Stimulated activated CD8-positive, alpha-beta memory T cell treated with anti-CD3 and anti-CD28 coated beads, Interleukin-4, amount 100 ng/mL, for 48 hours (primary cell): ENCODE data around the gene MYRIP.
"Not testable (repeated sequence)": the region's sequence is repeated elsewhere in the genome, so short reads cannot be mapped to it uniquely, and the experiment has no call there.

Experiments used
- DNase-seq: peaks from one replicate; pipeline ENCODE4 v3.0.0-alpha.2; 2020

MYRIP gene

GRCh38 chr3:39808467-39809180 is 785 bp upstream of the MYRIP start:
- DNase-seq: no peak

DNA sequence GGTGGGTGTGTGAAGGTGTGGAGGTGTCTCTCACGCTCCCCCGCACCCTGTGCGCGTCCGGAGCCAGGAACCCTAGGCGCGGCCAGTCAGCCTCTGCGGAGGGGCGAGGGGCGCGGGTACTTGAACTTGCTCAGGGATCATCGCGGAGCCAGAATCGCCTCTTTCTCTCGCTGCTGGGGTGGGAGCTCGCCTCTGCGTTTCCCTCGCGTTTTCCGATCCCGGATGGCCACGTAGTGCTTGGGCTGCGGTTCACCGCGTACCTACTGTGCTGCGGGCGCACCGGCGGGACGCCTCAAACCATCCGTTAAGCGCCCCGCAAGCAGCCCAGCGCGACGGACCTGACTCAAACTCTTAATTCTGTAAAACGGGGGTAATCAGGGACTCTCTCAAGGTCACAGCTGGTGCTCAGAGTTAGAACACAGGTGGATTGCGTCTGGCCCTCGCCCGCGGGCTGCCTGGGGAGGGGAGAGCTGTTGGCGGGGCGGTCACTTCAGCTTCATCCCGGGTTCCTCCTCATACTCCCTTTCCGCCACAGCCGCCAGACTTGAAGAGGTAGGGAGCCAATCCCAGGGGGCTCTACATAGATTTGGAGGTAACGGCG is 686 bp downstream of the MYRIP start:
- no peak for DNase-seq

DNA sequence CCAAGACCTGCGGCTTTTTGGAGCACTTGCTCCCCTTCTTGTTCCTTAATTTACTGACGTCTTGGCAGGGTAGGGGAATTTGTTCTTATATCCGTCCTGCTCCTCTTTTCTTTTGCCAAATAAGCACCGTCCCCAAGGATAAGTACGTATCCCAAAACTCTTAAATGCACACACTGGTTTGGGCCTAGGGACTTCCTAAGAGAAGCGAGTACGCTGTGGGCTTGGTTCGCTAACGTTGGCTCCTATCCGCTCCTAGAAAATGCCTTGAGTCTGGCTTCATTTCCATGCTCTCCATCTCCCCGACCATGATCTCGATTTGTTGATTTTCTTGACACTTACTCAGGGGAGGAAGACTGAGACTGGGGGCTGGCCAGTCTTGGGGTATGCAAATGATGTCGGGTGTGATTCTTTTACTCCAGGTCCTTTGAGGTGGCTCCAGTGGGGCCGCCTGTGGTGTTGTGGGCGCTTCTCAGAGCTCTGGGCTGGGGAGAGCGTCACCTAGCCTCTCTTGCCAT is 1.3 kb downstream of the MYRIP start:
- no peak for DNase-seq

GRCh38 chr3:39811561-39811960 is 2.2 kb downstream of the MYRIP start:
- DNase-seq: no peak

GRCh38 chr3:39812537-39812936 is 3.1 kb downstream of the MYRIP start:
- no peak for DNase-seq

- no peak for DNase-seq
Measured at GRCh38 chr3:39814007-39814406, 4.6 kb downstream of the MYRIP start.

- DNase-seq: no peak
Measured at GRCh38 chr3:39819899-39820298, 10.5 kb downstream of the MYRIP start.

- DNase-seq: not testable (repeated sequence)
Measured at GRCh38 chr3:39833764-39834163, 24.4 kb downstream of the MYRIP start.

- DNase-seq: no peak
Measured at GRCh38 chr3:39839484-39839883, 30.1 kb downstream of the MYRIP start.

DNA sequence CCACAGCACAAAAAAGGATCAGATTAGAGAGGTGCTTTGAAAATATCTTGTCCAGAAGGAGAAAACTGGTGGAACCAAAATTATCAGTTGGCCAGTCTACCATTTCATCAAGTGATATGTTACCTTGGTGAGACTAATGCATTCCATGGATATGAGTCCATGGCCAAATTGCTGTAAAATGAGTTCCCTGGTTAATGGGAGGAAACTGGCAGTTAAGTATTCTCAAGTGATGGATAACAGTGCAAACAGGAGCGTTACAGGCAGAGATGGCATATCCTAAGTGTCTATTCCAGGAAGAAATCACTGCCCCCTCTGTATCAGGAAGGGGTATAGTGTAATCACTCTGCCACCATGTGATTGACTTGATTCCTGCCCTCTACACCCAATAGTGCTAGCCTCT is 34.0 kb downstream of the MYRIP start:
- DNase-seq: no peak

DNA sequence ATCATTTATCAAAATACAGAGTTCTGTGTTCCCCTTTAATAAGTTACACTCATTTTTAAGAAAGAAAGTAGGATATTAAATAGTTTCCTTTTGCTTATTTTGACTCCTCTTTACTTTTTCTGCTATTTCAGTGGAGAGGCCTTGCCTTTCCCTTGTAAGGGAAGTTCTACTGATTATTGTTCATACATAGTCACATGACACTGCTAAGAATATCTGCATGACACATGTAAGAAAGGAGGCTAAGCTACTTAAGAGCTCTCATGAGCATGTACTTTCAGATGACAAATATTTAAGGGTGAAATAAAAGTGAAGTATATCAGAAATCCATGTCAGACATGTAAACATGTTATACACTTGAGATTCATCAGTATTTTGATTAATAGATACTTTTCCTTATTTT is 39.0 kb downstream of the MYRIP start:
- no peak for DNase-seq

- no peak for DNase-seq
Measured at GRCh38 chr3:39849992-39850715, 40.7 kb downstream of the MYRIP start.

DNA sequence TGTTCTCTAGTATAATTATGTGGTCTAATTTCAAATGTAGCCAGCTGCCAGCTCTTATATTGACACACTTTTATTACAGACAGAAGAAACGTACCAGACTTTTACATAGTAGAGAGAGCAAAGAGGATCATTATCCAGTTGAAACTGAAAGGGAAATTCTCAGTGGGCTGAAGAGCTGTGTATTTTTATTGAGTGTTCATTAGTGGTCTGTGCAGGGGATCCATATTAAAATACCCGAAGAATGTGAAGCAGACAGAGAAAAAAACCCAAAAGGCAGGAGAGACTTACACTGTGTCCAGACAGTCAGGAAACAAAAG is 41.3 kb downstream of the MYRIP start:
- no peak for DNase-seq

GRCh38 chr3:39855517-39855916 is 46.1 kb downstream of the MYRIP start:
- no peak for DNase-seq

GRCh38 chr3:39869890-39870289 is 60.5 kb downstream of the MYRIP start:
- no peak for DNase-seq

- no peak for DNase-seq
Measured at GRCh38 chr3:39870706-39871105, 61.3 kb downstream of the MYRIP start.

- no peak for DNase-seq
Measured at GRCh38 chr3:39879581-39879980, 70.2 kb downstream of the MYRIP start.

DNA sequence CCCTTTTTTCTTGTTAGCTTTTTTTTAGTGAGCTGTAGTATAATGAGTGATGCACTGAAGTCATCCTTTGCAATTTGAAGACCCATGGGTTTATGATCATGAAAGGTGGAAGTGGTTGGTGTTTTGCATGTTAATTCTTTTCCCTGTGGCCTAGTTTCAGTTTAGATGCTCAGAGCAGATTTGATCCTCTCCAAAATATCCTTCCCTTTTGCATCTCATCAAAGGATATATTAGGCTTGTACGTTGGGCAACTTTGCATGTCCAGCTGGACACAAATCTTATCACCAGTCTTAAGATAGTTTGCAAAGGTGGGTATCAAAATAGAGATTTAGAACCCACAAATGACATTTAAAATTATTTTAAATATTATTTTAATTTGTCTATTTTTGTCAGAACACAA is 72.7 kb downstream of the MYRIP start:
- no peak for DNase-seq

DNA sequence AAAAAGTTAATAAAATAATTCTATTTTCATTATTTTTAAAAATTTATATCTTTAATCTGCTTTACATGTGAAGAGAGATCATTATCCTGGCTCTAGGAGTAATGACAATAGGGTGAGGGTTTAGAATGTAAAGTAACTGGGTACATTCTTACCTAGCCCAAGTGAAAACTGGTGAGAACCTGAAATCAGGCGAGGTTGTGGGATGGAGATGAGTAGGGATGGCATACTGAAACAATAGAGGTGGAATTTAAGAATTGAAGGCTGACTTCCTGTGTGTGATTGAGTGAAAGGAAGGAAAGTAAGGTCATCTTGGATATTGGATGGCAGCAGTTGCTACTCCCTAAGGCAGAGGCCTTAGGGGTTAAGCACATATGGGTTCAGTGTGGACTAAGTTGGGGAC is 82.7 kb downstream of the MYRIP start:
- no peak for DNase-seq

- DNase-seq: no peak
Measured at GRCh38 chr3:39896184-39896583, 86.8 kb downstream of the MYRIP start.

- no peak for DNase-seq
Measured at GRCh38 chr3:39900462-39901002, 91.1 kb downstream of the MYRIP start.

GRCh38 chr3:39903253-39903652 is 93.8 kb downstream of the MYRIP start:
- no peak for DNase-seq

- DNase-seq: no peak
Measured at GRCh38 chr3:39905788-39906187, 96.4 kb downstream of the MYRIP start.

DNA sequence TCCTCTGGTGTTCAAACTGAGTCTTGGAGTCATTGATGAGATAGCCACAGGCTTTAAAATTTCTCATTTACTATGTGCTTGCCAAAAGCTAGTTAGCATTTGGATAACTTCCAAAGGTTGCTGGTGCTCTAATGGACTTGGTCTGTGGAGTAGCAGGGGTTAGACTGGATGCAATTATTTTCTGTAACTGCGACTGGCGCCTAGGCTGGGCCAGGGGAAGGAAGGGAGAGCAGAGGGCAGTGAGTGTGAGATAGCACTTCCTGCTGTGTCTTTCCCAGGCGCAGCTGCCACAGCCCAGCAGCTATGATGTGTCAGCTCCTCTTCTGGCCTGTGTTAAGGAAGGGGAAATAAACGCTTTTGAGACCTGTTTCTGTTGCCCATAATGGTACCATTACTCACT is 98.6 kb downstream of the MYRIP start:
- DNase-seq: no peak
